ENCODE results near the gene KIAA0513.
"Not testable (repeated sequence)": the region's sequence is repeated elsewhere in the genome, so short reads cannot be mapped to it uniquely, and the experiment has no call there.

KIAA0513 gene

GRCh38 chr16:85114909-85115567 is 87.4 kb downstream of the KIAA0513 start:
- DNase-seq (ENCODE audit: low read depth) = peak; percentile 83

- DNase-seq (ENCODE audit: low read depth) = no peak
Observed at GRCh38 chr16:85117418-85117817, 89.8 kb downstream of the KIAA0513 start.

- no peak for DNase-seq (ENCODE audit: low read depth)
Observed at GRCh38 chr16:85120006-85120340, 92.4 kb downstream of the KIAA0513 start.

GRCh38 chr16:85123441-85123840 is 95.8 kb downstream of the KIAA0513 start:
- DNase-seq (ENCODE audit: low read depth) = not testable (repeated sequence)

GRCh38 chr16:85123891-85124635 is 96.5 kb downstream of the KIAA0513 start:
- no peak for DNase-seq (ENCODE audit: low read depth)

- DNase-seq (ENCODE audit: low read depth) = no peak
Observed at GRCh38 chr16:85124636-85125346, 97.2 kb downstream of the KIAA0513 start.

- no peak for DNase-seq (ENCODE audit: low read depth)
Observed at GRCh38 chr16:85125570-85126393, 98.2 kb downstream of the KIAA0513 start.

- DNase-seq (ENCODE audit: low read depth) = no peak
Observed at GRCh38 chr16:85126394-85126704, 98.8 kb downstream of the KIAA0513 start.

GRCh38 chr16:85126705-85127378 is 99.2 kb downstream of the KIAA0513 start:
- DNase-seq (ENCODE audit: low read depth) = peak; percentile 17

- DNase-seq (ENCODE audit: low read depth) = no peak
Observed at GRCh38 chr16:85127379-85127723, 99.8 kb downstream of the KIAA0513 start.

GRCh38 chr16:85128079-85128837 is 100.7 kb downstream of the KIAA0513 start:
- DNase-seq (ENCODE audit: low read depth) = no peak

GRCh38 chr16:85129876-85130704 is 102.5 kb downstream of the KIAA0513 start:
- no peak for DNase-seq (ENCODE audit: low read depth)

- DNase-seq (ENCODE audit: low read depth) = no peak
Observed at GRCh38 chr16:85130705-85131028, 103.1 kb downstream of the KIAA0513 start.

- no peak for DNase-seq (ENCODE audit: low read depth)
Observed at GRCh38 chr16:85132456-85133289, 105.1 kb downstream of the KIAA0513 start.

- DNase-seq (ENCODE audit: low read depth) = no peak
Observed at GRCh38 chr16:85133290-85133599, 105.7 kb downstream of the KIAA0513 start.

- DNase-seq (ENCODE audit: low read depth) = no peak
Observed at GRCh38 chr16:85134076-85134788, 106.6 kb downstream of the KIAA0513 start.

GRCh38 chr16:85134789-85135142 is 107.2 kb downstream of the KIAA0513 start:
- DNase-seq (ENCODE audit: low read depth) = no peak

- DNase-seq (ENCODE audit: low read depth) = no peak
Observed at GRCh38 chr16:85136213-85136701, 108.7 kb downstream of the KIAA0513 start.

Measured in activated T-cell treated with anti-CD3 and anti-CD28 coated beads for 48 hours (primary cell).